NCI-H1694 (cell line): ENCODE measurements around the gene LLGL2.

Source experiments
- DNase-seq: peaks from one replicate; lab custom pipeline; 2025; lab: John Stamatoyannopoulos, UW

Gene LLGL2

GRCh38 chr17:75615301-75615700 is 89.8 kb downstream of the LLGL2 start:
- DNase-seq: no peak

- no peak for DNase-seq
These were observed 91.1 kb downstream of the LLGL2 start for GRCh38 chr17:75616521-75617122.

GRCh38 chr17:75617218-75617617 is 91.7 kb downstream of the LLGL2 start:
- no peak for DNase-seq

DNA sequence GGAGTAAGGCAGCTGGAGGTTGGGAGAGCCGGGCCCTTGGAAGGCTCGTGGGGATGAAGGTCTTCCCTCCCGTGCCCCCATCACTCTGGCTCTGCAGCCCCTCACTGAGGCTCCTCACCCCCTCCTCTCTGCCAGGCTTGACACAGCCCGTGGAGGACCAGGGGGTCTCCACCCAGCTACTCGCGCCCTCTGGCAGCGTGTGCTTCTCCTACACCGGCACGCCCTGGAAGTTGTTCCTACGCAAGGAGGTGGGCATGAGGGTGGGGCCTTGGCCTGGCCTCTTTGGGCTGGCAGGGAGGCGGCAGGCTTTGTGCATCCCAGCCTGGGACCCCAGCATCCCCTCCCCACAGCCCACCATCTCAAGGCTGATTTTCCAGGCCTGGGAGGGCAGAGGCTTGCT is 92.2 kb downstream of the LLGL2 start:
- no peak for DNase-seq

DNA sequence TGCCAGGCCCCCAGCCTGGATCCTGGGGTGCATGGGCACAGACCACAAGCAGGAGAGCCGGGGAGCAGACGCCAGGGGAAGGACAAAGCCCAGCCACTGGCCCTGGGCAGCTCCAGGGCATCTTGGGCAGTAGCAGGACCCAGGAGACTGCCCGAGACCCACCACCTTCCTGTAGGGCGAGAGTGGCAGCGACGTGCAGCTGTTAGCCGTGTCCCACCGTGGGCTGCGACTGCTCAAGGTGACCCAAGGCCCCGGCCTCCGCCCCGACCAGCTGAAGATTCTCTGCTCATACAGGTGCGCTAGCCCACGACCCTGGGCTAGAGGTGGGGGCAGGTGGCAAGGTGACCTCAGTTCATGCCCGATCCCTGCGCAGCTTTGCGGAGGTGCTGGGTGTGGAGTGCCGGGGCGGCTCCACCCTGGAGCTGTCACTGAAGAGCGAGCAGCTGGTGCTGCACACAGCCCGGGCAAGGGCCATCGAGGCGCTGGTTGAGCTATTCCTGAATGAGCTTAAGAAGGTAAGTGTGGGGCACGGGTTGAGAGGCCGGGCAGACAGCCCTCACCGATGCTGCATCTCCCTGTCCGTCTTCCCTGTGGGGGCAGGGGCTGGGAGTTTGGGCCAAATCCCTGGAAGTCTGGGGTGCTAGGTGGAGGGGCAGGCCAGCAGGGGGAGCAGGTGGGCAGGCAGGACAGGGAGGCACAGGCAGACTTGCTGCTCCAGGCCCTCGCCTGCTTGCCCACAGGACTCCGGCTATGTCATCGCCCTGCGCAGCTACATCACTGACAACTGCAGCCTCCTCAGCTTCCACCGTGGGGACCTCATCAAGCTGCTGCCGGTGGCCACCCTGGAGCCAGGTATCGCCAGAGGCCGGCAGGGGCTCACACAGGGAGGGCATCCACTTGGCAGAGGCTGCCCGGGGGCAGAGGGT is 94.3 kb downstream of the LLGL2 start:
- peak; percentile 26 for DNase-seq

- DNase-seq: no peak
These were observed 96.0 kb downstream of the LLGL2 start for GRCh38 chr17:75621489-75621888.

GRCh38 chr17:75622076-75622475 is 96.6 kb downstream of the LLGL2 start:
- no peak for DNase-seq

GRCh38 chr17:75622771-75623273 is 97.3 kb downstream of the LLGL2 start:
- no peak for DNase-seq

DNA sequence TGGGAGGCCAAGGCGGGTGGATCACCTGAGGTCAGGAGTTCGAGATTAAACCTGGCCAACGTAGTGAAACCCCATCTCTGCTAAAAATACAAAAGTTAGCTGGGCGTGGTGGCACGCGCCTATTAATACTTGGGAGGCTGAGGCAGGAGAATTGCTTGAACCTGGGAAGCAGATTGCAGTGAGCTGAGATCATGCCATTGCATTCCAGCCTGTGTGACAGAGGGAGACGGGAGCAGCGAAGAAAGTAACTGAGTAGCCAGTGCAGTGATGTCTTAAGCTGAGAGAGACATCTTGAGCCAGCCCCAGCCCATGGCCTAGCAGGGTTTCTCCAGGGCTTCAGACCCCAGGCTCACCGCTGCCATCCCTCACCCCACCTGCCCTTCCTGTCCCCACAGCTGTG is 97.9 kb downstream of the LLGL2 start:
- DNase-seq: no peak

- DNase-seq: no peak
These were observed 98.5 kb downstream of the LLGL2 start for GRCh38 chr17:75624021-75624420.
